Left renal cortex interstitium (tissue), 4 donors: ENCODE results near the gene PIGZ. TPM values are rescaled to one million over a fixed set of nuclear protein-coding genes. Genes with fewer than 3 reads are reported as not detected.

ENCODE experiments used
- DNase-seq, 4 donors: peaks; one replicate each; pipeline ENCODE4 v3.0.0-alpha.2; 2013; ENCODE audit warnings: low read depth in 4 of 4, low spot score in 2 of 4, missing footprints in 1 of 4
- polyA plus RNA-seq, 4 donors: library from polyadenylated mRNA; unstranded; fragments of 120-200 nt; gene quantifications; one replicate each; pipeline ENCODE4 v1.2.1, GENCODE V29; 2013; ENCODE audit not compliant: insufficient read length in 4 of 4

The PIGZ gene, protein sequence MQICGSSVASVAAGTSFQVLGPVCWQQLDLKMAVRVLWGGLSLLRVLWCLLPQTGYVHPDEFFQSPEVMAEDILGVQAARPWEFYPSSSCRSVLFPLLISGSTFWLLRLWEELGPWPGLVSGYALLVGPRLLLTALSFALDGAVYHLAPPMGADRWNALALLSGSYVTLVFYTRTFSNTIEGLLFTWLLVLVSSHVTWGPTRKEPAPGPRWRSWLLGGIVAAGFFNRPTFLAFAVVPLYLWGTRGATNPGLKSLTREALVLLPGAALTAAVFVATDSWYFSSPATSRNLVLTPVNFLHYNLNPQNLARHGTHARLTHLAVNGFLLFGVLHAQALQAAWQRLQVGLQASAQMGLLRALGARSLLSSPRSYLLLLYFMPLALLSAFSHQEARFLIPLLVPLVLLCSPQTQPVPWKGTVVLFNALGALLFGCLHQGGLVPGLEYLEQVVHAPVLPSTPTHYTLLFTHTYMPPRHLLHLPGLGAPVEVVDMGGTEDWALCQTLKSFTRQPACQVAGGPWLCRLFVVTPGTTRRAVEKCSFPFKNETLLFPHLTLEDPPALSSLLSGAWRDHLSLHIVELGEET
- polyA plus RNA-seq, result 1 to 10 TPM; 1.2 to 2.9 (median 2.1) TPM

GRCh38 chr3:196968233-196969133 is at the start of gene PIGZ:
Gene PIGZ (minus strand): TSS chr3:196968833. CDS start chr3:196952031, 16,802 bp downstream.
- DNase-seq, result no peak

DNA sequence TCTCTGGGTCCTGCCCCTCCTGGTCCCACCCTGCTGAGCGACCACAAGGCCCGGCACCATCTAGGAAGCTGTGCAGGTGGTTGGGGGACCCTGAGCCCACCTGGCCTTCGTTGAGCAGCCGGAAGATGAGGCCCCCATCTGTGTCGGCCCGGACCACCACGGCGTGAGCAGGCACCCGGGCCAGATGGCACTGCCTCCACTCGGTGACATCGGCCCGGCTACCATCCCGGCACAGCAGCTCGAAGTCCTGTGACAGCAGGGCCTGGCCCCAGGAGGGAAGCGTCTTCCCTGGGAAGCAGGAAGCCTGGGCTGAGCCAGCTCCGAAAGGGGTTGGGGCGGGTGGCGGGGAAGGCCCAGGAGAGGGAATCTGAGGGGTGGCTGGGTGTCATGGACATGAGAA is 48.4 kb upstream of the PIGZ start:
- no peak for DNase-seq

GRCh38 chr3:197015790-197016736 is 47.4 kb upstream of the PIGZ start:
- DNase-seq, result no peak

GRCh38 chr3:197014942-197015575 is 46.4 kb upstream of the PIGZ start:
- no peak for DNase-seq

DNA sequence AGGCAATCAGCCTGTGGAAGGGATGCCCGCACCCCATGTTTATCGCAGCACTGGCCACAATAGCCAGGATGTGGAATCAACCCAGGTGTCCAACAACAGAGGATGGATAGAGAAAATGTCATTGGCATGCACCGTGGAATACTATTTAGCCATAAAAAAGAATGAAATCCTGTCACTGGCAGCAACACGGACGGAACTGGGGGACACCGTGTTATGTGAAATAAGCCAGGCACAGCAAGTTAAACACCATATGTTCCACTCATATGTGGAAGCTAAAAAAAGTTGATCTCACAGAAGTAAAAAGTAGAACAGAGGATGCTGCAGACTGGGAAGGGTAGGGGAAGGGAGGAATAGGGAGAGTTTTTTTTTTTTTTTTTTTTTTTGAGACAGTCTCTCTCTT is 45.4 kb upstream of the PIGZ start:
- DNase-seq, result no peak

- DNase-seq, result no peak
Measured at GRCh38 chr3:197012540-197012883, 43.9 kb upstream of the PIGZ start.

DNA sequence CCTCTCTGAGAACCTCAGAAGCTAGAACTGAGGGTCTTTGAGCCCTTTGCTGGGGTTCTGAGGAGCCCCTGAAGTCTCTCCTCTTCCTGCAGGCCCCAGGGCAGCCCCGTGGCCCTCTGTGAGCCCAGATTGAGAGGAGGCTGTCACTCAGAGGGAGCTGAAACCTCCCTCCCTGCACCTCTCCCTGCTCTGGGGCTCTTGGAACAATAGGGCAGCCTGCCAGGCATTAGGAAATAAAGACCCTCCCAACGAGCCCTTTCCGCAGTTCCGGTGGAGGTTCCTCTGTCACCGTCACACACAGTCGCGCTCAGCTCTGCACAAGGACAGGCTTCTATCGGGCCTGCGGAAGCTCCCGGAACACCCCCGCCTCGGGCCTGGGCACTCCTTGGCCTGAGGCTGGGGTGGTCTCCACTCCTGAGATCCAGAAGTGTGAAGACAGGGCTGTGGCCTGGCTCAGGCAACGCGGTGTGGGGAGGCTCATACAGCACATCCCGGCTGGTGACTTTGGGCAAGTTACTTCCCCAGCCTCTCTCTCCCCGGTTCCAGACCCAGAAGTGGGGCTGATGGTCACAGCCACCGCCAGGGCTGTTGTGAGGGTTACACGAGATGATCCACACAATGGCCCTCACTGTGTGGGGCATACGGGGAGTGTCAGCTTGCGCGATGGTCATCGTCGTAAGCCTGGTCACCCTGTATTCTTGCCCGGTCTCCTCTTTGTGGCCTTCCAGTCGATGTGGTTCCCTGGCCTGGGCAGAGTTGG is 43.3 kb upstream of the PIGZ start:
- DNase-seq, result no peak

DNA sequence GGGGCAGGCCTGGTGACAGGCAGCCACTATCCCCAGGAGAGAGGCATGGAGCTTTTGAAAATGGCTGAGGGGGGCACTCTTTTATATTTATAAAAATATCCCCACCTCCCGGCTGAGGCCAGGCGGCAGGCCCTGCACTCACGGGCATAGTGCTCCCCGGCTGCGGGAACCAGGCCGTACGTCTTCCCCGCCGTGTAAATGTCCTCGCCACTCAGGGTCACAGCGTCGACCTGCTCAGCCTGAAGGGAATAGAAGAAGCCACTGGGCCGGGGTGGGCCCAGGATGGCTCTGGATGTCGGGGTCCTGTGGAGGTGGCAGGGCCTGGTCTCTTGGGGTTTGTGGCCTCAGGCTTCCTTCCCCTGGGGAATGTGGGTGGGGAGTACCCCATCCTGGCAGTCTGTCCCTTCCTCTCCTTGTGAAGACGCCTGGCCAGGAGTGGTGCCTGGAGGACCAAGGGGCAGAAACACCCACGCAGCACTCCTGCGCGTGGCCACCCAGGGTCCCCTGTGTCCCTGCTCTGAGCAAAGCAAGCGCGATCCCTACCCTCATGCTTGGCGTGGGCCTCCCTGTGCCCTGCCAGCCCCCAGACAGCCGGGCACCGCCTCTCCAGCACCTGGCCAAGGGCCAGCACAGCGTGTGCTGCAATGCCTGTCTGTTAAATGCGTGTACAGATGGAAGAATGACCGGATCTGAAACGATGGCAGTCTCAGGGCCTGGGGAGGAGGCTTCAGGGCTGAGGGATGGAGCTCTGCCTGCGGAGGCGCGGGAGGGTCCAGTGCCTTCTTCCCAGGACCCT is 42.1 kb upstream of the PIGZ start:
- no peak for DNase-seq

DNA sequence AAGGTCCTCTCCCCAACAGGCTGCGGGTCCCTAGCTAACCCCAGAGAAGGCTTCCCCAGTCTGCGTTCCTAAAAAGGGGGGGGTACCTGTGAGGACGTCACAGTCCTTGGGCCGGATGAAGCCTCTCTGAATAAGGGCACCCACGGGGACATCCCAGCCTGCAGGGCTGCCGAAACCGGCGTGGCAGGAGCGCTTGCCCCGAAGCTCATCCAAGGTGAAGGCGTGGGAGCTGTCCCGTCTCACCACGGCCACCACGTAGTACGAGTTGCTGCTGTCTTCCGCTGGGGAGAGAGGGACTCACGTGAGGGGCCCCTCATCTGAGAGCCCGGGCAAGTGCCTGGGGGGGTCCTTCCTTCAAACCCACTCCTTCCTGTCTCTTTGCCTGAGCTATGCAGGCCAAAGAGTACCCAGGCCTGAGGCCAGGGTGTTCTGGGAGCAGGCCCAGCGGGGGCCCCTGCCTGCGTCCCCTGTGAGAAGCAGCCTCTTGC is 40.9 kb upstream of the PIGZ start:
- DNase-seq, result no peak

DNA sequence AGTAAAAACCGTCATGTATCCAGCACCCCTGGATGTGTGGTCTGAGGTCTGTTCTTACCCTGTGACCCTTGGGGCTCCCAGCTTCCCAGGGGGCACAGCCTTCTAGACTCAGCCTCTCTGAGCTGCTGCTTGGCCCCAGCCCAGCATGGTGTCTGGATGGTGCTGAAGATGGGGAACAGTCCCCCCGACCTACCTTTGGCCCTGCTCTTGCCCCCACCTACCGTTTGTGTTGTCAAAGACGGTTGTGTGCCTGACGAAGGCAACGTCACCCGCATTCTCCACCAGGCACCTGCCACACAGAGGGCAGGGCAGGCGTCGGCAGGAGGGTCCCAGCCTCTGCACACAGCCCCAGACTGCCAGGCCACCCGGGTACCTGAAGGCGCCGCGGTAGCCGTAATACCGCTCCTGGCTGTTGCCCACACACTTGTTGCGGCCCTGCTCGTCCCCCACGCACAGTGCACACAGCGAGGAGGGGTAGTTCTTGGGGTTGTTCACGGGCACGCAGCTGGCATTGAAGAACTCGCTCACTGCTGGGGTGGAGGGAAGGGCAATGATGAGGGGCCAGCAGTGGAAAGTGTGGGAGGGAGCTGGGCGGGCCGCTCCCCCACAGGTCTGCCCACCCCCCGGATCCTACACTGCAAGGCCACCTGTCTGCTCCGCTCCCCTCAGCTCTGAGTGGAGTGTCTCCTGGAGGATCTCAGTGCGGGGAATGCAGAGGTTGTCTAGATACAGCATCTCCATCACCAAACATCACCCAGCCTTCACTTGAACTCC is 40.0 kb upstream of the PIGZ start:
- no peak for DNase-seq

GRCh38 chr3:197007953-197008352 is 39.3 kb upstream of the PIGZ start:
- DNase-seq, result no peak

DNA sequence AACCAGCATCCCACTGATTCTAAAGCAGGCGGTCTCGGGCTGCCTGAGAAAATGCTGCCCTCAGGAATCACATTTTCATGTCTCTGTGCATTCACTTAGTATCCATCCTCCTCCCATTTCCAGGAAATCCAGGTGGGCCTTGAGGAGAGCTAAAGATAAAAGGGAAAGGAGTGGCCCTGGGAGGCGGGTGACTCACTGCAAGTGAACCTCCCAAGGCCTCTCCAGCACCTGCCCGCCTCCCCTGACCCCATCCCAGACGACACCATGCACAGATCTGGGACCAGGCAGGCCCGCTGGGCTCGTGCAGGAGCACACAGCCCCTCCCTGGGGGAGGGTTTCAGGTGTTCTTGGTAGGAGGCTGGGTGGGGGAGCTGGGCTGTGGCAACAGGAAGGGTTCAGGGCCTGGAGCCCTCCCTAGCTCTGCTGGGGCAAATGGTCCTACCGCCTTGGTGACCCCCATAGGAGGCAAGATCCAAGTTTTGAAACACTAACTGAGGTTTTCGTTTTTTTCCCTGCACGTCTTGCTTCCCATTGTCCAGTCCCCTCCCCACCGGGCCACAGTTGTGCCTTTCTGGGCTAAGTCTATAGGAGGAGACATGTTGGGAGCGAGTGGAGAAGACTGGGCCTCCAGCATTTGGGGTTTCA is 38.8 kb upstream of the PIGZ start:
- no peak for DNase-seq

DNA sequence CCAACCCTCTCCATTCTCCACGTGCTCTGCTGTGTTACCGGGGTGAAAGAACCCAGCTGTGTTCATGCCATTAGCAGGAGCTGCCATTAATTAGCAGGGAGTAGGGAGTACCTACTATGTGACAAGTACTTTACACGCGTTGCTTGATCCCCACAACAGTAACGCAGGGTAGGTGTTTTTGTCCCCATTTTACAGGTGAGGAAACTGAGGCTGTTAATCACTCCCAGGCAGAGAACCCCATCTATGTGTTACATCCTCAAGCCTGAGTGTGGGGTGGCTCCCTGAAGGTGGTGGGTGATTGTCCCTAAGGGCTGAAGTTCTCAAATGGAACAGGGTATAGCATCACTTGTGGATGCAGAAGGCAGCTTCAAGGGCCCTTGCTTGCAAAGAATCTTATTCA is 38.2 kb upstream of the PIGZ start:
- DNase-seq, result no peak

GRCh38 chr3:197006446-197006845 is 37.8 kb upstream of the PIGZ start:
- DNase-seq, result no peak

- DNase-seq, result no peak
Measured at GRCh38 chr3:197003461-197004385, 35.1 kb upstream of the PIGZ start.
